GM18499 (cell line): ENCODE data around the gene CEP170.

ENCODE experiments used
- ATAC-seq: cut with Tn5 transposase; IDR thresholded peaks from one replicate; pipeline ENCODE4 v1.9.1; 2021; ENCODE audit warnings: moderate number of reproducible peaks; ENCODE audit not compliant: insufficient read depth, unreplicated experiment

The CEP170 gene

DNA sequence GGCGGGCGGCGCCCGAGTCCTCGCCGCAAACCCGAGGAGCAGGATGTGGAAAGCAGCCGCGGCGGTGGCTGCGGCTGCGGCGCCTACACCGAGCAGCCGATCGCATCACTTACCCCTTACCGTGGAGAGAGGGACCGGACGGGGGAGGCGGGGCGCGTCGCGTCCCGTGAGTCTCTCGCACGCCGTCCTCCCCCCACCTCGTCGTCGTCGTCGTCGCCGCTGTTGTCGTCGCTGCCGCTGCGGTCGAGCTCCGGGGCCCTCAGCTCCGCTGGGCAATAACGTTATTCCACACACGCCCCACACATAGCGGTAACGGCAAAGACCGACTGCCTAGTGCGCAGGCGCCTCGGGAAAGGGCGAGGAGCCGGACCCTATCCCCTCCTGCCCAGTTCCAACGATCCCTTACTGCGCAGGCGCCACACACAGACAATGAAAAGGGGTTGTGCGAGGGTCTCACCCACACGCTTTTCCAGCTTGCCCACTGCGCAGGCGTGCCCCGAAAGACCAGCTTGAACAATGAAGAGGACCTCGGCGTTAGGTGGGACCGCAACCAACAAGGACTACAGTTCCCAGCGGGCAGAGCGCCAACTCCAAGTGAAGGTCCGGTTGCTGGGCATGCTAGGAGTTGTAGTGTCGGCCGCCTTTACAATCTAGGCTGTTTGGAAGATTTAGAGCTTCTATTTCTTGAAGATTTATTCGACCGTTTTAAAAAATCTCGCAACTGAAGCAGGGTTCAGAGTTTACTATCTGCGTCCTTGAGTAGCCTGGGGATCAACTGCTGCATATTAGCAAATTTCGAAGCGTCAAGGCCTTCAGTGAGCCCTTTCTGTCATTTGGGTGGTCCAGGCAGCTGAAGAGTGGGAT is at the start of gene CEP170:
CEP170 (minus strand) TSS at position 355 of the 864 bp plus-strand sequence. CDS start 30,001 bp downstream, outside the sequence.
- peak; percentile 34 for ATAC-seq

DNA sequence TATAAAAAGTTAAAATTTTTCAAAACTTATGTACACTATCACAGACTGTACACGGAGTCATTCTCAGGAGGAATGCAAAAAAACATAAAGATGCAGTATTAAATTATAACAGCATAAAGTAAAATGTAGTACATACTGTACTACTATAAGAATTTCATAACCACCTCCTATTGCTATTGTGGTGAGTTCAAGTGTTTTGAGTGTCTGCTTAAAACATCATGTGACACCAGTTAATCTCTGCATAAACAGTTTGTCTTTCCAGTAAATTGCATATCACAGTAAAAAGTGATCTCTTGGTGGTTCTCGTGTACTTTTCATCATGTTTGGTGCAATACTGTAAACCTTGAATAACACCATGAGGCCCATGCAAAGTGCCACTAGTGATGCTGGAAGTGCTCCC is 46.0 kb upstream of the CEP170 start:
- ATAC-seq, result no peak

DNA sequence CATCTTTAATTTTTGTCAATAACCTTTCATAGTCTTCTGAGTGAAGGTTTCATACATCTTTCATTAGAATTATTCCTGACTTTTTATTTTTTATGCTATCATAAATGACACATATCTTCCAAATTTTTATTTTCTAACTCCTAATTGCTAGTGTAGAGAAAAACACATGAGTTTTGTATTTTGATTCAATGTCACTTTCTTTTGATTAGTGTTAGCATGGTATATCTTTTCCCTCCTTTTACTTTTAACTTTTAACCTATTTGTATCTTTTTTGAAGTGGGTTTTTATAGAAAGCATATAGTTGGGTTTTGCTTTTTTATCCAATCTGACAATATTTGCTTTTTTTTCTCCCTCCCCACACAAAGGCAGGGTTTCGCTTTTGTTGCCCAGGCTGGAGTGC is 44.0 kb upstream of the CEP170 start:
- no peak for ATAC-seq

DNA sequence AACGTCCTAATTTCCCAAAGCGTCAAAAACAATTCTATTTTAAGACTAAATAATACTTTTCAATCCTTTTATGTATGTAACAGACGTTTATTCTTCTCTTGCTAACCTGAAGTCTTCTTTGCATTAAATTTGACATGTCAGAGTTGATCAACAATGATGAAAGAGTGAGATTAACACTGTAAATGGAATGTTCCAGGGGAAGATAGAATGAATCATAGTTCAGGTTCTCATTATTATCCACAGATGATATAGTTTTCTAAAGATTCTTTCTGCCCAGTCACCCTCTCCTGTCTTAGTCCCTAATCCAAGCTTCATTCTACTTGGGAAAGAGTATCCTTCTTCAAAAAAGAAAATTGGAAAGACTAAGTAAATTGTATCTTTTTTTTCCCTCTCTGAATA is 39.6 kb upstream of the CEP170 start:
- no peak for ATAC-seq

DNA sequence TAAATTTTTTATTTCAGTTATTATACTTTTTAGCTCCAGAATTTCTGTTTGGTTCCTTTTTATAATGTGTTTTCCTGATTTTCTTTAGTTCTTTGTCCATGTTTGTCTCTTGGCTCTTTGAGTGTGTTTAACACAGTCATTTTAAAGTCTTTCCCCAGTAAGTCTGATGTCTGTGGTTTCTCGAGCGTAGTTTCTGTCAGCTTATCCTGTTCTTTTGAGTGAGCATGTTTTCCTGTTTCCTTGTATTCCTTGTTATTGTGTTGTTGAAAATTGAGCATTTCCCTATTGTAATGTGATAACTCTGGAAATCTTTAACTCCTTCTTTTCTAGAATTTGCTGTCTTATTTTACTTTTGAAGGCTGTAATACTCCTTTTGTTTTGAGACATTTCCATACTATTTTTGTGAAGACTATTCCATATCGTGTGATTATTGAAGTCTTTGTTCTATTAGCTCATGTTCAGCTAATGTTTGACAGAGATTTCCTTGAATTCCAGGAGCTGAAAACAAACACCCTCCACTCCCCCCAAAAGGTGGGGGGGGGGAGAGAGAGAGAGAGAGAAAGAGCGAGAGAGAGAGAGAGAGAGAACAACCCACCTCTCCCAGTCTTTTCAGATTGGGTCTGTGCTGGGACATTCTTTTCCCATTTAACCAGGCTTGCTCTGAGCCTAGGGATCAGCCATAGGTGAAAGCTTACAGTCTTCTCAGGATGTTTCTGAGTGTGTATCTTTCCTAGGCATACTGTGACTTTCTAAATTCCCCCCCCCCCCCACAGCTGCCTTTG is 39.1 kb upstream of the CEP170 start:
- ATAC-seq, result no peak

DNA sequence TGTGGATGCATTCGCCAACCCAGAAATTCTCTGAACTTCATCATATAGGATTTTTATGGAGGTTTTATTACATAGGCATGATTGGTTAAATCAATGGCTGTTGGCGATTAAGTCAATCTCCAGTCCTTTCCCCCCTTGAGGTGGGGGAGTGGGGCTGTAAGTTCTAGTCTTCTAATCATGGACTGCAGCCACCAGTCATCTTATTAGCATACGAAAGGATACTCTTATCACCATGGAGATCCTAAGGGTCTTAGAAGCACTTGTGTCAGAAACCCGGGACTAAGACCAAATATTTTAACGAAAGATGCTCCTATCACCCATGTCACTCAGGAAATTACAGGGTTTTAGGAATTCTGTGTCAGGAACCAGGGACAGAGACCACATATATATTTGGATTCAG is 37.0 kb upstream of the CEP170 start:
- ATAC-seq, result no peak

DNA sequence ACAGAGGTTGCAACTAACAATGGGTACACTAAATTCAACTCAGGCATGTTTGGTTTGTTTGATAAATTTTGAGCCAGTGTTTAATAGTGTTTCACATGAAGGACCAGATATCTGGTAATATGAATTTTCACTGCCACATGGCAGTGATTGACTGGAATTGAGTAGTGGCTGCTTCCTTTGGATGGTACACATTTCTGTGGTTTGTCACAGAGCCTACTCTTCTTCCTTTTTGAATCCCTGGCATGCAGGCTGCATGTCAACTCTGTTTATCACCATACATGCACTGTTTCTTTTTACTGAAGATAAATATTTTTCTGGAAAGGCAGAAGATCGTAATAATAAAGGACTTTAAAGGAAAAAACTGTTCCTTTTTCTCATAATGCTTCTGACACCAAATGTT is 36.2 kb upstream of the CEP170 start:
- no peak for ATAC-seq

DNA sequence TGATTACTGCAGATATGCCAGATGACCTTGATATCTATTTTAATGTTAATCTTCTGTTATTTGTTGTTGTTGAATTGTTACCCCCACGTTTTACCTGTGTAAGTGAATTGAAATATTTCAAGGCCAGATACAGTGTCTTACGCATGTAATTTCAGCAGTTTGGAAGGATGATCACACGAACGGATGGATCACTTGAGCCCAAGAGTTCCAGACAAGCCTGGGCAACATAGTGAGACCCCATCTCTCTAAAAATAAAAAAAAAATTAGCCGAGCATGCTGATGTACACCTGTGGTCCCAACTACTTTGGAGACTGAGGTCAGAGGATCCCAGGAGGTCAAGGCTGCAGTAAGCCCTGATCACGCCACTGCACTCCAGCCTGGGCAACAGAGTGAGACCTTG is 33.0 kb upstream of the CEP170 start:
- ATAC-seq, result no peak

DNA sequence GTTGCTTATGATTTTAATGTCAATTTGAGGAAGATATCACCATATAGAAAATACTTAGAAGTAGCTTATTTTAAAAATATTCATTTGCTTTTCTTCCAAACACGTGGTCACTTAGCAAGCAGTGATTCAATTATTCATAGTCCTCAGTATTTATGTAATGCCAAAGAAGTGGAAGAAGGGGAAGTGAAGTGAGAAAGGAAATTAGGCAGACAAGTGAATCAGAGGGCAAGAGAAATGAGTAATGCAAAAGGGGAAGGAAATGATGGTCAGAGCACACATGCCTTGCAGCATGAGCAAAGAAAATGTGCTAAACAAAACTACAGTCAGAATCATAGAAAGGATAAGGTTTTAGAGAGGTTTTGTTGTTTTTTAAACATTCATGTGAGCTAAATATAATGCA is 32.6 kb upstream of the CEP170 start:
- ATAC-seq, result peak; percentile 99

DNA sequence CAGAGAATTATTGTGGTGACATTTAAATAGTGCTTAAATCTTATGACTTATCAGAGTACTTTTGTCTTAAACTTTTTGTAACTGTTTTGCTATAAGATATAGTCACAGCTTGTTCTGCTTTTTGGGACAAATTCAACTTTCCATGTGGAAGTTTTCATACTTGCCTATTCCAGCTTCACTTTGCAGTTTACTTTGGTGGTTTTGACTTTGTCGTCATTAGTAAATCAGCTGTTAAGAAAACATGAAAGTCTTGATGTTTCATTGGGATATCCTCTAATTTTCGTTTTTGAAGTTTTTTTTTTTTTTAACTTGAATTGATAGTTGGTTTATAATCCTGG is 32.0 kb upstream of the CEP170 start:
- ATAC-seq, result no peak

DNA sequence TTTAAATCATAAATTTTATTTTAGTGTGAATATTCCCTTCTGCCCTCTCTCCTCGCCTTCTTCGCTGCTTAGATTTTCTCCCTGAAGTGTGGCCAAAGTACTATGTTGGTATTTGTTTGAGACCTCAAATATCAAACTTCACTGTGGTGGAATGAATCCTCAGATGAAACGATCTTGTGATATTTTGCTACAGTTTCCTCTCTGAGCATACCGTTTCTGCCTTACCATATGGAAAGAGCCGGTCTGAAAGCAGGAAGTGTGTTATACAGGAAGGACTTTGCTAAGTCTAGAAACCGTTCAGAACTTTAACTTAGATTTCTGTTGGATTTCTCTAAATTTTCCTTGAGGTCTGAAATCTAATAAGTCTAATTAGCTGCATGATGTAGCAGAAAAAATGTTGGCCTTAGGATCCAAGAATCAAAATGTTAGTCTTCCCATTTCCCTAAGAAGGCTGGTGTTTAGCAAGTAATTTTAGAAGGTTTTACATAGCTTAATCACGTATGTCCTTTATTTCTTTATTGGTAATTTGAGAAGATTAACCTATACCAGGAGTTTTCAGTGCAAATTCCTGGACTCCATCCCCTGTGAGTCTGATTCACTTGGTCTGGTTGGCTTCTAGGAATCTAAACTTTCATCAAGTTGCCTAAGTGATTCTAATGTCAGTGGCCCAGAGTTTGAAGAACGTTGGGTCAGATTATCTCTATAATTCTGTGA is 31.5 kb upstream of the CEP170 start:
- no peak for ATAC-seq

DNA sequence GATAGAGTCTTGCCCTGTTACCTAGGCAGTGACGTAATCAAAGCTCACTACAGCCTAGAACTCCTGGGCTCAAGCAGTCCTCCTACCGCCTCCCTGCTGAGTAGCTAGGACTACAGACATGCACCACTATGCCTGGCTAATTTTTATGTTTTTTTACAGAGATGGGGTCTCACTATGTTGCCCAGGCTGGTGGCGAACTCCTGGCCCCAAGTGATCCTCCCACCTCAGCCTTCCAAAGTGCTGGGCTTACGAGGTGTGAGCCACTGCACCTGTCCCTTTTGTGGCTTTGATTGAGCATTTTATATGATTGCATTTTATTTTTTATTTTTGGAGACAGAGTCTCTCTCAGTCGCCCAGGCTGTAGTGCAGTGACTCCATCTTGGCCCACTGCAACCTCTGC is 26.6 kb upstream of the CEP170 start:
- no peak for ATAC-seq

DNA sequence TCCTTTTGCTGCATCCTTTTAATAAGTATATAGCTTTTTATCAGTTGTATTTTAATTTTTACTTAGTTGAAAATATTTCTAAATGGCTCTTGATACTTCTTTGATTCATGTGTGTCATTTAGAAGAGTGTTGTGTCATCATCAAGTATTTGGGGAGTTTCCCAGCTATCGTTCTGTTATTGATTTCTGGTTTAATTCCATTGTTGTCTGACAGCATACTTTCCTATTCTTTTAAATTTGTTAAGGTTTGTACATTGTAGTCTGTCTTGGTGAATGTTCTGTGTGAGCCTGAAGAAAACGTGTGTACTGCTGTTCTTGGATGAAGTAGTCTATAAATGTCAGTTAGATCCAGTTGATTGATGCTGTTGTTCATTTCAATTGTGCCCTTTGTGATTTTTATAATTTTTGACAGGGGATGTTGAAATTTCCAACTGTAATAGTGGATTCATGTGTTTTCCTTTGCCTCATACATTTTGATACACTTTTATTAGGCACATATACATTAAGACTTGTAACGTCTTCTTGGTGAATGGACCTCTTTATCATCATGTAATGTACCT is 25.6 kb upstream of the CEP170 start:
- no peak for ATAC-seq

DNA sequence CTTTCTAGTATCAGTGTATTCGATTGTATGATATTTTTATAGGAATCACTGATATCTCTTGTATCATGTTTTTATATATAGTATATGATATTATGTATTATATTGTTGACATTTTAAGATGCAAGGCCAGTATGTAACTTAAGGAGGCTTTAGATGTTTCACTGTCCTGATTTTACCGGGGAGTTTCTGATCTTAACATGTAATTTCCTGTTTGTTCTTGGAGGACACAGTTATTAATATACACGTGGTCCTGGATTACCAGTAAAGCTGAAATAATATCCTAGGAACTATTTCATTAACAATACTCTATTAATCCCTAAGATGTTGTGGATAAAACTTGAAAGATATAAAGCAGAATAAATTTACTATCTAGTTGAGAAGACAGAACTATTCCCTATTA is 20.2 kb upstream of the CEP170 start:
- no peak for ATAC-seq

DNA sequence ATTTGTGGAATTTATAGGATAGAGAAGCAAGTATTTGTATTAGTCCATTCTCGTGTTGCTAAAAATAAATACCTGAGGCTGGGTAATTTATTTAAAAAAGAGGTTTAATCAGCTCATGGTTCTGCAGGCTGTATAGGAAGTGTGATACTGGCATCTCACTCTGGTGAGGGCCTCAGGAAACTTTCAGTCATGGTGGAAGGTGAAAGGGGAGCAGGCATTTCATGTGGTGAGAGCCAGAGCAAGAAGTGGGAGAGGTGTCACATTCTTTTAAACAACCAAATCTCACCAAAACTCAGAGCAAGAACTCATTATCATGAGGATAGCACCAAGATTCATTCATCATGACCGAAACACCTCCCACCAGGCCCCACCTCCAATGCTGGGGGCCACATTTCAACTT is 18.9 kb upstream of the CEP170 start:
- ATAC-seq, result no peak

DNA sequence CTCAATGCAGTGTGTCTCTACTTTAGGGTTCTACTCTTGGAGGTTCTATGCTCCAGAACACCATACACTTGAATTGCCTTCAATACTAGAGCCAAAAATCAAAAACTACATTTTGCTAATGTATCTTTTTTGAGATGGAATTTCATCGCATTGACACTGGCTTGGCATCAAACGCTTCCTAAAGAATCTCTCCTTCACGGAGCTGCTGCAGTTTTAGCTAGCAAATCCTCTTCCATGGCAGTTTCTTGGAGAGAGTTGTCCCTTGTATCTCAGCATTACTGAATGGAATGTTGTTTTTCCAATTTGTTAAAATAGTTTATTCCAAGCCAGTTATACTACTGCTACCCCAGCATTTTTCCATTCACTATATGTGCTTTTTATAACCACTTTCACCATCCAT is 18.4 kb upstream of the CEP170 start:
- ATAC-seq, result no peak

DNA sequence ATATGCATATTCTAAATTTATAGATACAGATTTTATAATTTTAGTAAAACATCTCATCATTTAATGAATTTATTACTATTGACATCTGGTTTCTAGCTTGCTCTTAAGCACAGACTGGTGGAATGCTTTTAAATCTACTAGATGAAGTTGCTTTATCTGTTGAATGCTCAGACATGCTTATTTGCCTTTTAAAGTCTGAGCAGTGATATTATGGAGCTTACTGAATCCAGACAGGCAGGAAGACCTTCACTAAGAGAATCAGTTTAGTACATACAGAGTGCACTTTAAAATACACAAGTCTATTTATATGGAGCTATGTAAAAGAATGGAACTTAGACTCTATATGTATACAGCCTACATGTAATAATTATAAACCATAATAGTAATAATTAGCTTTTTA is 17.3 kb upstream of the CEP170 start:
- no peak for ATAC-seq

DNA sequence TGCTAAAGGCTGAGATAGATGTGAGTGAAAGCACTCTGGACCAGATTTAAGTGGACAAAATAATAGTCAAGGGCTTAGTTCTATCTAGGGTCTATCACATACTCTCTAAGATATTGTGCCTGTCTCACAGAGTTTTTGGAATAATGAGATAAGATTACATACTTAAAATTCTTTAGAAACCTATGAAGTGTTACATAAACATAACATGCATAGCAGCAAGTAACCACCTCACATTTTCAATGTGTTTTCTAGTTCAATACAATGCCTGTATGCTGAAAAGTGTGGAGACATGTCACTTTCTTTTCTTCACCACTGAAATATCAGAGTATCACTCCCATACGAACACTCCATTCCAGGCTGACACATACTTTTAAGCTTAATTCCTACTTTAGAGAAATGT is 16.9 kb upstream of the CEP170 start:
- ATAC-seq, result no peak

DNA sequence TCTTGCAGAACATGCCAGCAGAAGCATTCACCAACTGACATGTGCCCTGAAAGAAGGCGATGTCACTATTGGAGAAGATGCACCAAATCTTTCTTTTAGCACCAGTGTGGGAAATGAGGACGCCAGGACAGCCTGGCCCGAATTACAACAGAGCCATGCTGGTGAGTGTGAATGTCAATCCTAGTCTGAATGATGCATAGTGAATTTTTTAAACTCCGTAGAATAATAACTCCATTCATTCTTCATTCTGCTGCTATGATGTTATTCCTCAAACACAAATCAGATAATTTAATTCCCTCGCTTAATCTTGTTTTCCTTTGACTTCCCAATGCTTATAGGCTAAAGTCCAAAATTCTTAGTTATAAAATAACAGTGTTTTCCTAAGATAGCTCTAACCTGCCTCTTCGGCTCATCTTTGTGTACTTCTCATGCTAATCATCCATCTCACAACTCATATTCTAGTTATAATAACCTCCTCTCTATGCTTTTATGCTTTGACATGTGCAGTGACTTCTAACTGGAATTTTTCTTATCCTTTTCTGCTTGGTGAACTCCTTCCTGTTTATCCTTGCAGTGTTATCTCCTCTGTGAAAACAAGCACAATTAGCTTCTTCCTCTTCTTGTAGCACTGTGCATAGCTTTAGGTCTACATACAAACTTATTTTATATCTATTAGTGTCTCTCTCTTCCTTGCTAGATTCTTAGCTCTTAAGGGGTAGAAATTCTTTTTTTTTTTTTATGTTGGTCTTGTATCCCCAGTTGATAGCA is 15.2 kb upstream of the CEP170 start:
- ATAC-seq, result no peak

DNA sequence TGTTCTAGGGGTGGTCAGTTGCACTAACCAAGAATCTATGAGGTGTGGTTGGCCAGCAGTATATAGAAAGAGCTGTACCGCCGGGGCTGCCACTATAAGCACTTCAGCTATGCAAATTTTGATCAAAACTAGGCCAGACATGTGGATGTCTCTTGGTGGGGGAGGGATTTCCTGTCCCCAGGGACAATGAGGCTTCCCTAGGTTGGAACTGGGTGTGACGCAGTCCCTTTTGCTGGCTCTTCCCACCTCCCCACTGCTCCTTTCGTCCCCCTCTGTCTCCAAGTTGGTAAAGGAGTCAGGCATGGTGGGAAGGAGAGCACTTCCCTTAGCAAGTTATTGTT is 14.3 kb upstream of the CEP170 start:
- peak; percentile 47 for ATAC-seq
